H1 (cell line): ENCODE measurements around the gene KCNH4. TPM values are rescaled to one million over a fixed set of nuclear protein-coding genes. Genes with fewer than 3 reads are reported as not detected.

Experiments used
- CTCF ChIA-PET: fragments of 300-600 bp; sonication (Branson Sonifier 250); formaldehyde crosslinking; loops from one replicate; lab custom pipeline; 2021; ENCODE audit not compliant: partially characterized antibody; lab: Charles Lee
- POLR2A ChIA-PET: fragments of 300-600 bp; sonication (Branson Sonifier 250); formaldehyde crosslinking; loops from one replicate; lab custom pipeline; 2021; ENCODE audit warnings: inconsistent platforms; ENCODE audit not compliant: partially characterized antibody; lab: Charles Lee
- DNase-seq, 2 experiments: peaks; one replicate each; pipeline versions ENCODE4 v3.0.0 to v3.0.0-alpha.2; 2010 to 2022; ENCODE audit warnings: low spot score in 2 of 2, low read depth in 1 of 2, mixed read lengths in 1 of 2
- FAIRE-seq: peaks from 2 replicates; lab custom pipeline; 2011; peaks lifted over from hg19 to GRCh38; lab: Jason Lieb, UNC
- H2AFZ ChIP-seq: 2 replicates; pipeline ENCODE4 v1.8.1; 2012; ENCODE audit warnings: low read length, inconsistent platforms
- H2AK5ac ChIP-seq: 2 replicates; pipeline ENCODE4 v1.6.1; 2013; ENCODE audit warnings: low read depth, low read length
- H2BK120ac ChIP-seq: replicated peaks from 2 replicates; pipeline ENCODE3; 2013; ENCODE audit warnings: low read depth, low read length, inconsistent platforms
- H2BK12ac ChIP-seq: 2 replicates; pipeline ENCODE4 v1.6.1; 2013; ENCODE audit warnings: low read depth, low read length
- H2BK15ac ChIP-seq: 2 replicates; pipeline ENCODE4 v1.6.1; 2013; ENCODE audit warnings: low read length
- H2BK20ac ChIP-seq: 2 replicates; pipeline ENCODE4 v1.6.1; 2013; ENCODE audit warnings: low read length
- H2BK5ac ChIP-seq: 2 replicates; pipeline ENCODE4 v1.6.1; 2013; ENCODE audit warnings: low read depth, low read length
- H3K14ac ChIP-seq: 2 replicates; pipeline ENCODE4 v1.6.1; 2013; ENCODE audit warnings: inconsistent platforms; ENCODE audit not compliant: insufficient read length
- H3K18ac ChIP-seq: 2 replicates; pipeline ENCODE4 v1.6.1; 2013; ENCODE audit warnings: low read length; ENCODE audit errors: extremely low read depth
- H3K23ac ChIP-seq: 2 replicates; pipeline ENCODE4 v1.6.1; 2013; ENCODE audit warnings: inconsistent platforms; ENCODE audit not compliant: insufficient read length
- H3K23me2 ChIP-seq: 2 replicates; pipeline ENCODE4 v1.6.1; 2013; ENCODE audit warnings: low read depth, low read length
- H3K27ac ChIP-seq: 2 replicates; pipeline ENCODE4 v1.6.1; 2011; ENCODE audit warnings: low read depth, low read length, inconsistent platforms
- H3K27me3 ChIP-seq, 4 experiments: replicated peaks in 1 of 4; 1 replicate in 1 of 4; 2 replicates in 3 of 4; pipeline versions ENCODE4 v1.6.1 to v1.8.1; 2011 to 2013; ENCODE audit warnings: low read length in 3 of 4, mild to moderate bottlenecking in 3 of 4, inconsistent platforms in 2 of 4, mixed read lengths in 2 of 4, moderate library complexity in 1 of 4; ENCODE audit not compliant: control insufficient read depth in 3 of 4, insufficient read depth in 3 of 4; ENCODE audit errors: extremely low read depth in 1 of 4
- H3K36me3 ChIP-seq, 4 experiments: 2 replicates each; pipeline versions ENCODE4 v1.6.1 to v1.8.1; 2011 to 2013; ENCODE audit warnings: mild to moderate bottlenecking in 4 of 4, low read length in 3 of 4, moderate library complexity in 2 of 4, control low read depth in 1 of 4, inconsistent platforms in 1 of 4; ENCODE audit not compliant: insufficient read depth in 4 of 4, control insufficient read depth in 2 of 4
- H3K4ac ChIP-seq: replicated peaks from 2 replicates; pipeline ENCODE3; 2013; ENCODE audit warnings: low read length, low read depth, mixed read lengths, inconsistent platforms; ENCODE audit not compliant: insufficient read length
- H3K4me1 ChIP-seq, 4 experiments: replicated peaks in 1 of 4; 1 replicate in 1 of 4; 2 replicates in 3 of 4; pipeline versions ENCODE4 v1.6.1 to v1.8.1; 2011 to 2013; ENCODE audit warnings: low read length in 3 of 4, inconsistent platforms in 2 of 4, mixed read lengths in 1 of 4; ENCODE audit not compliant: insufficient read depth in 4 of 4, control insufficient read depth in 3 of 4
- H3K4me2 ChIP-seq, 2 experiments: 2 replicates each; pipeline versions ENCODE4 v1.6.1 to v1.8.1; 2011 to 2013; ENCODE audit warnings: low read depth in 2 of 2, low read length in 2 of 2, control low read depth in 1 of 2, inconsistent platforms in 1 of 2, mild to moderate bottlenecking in 1 of 2; ENCODE audit not compliant: insufficient read depth in 1 of 2
- H3K4me3 ChIP-seq, 4 experiments: fragments of 200-600, 300-600 bp in 1 of 4; sonication (generic), shearing (Covaris generic), sonication (Bioruptor Twin) in 1 of 4; 2 replicates each; pipeline versions ENCODE4 v1.5.1 to v1.8.1; 2011 to 2016; ENCODE audit warnings: low read length in 4 of 4, low read depth in 3 of 4, control low read depth in 2 of 4, inconsistent platforms in 2 of 4, mild to moderate bottlenecking in 2 of 4, mixed read lengths in 1 of 4, moderate library complexity in 1 of 4; ENCODE audit not compliant: insufficient read depth in 2 of 4; ENCODE audit errors: extremely low read depth in 1 of 4
- H3K56ac ChIP-seq: replicated peaks from 2 replicates; pipeline ENCODE3; 2013; ENCODE audit warnings: low read depth, mild to moderate bottlenecking, mixed read lengths, low read length, inconsistent platforms; ENCODE audit not compliant: insufficient read length
- H3K79me1 ChIP-seq: 2 replicates; pipeline ENCODE4 v1.6.1; 2013; ENCODE audit warnings: low read depth, low read length, control low read depth
- H3K79me2 ChIP-seq, 2 experiments: 2 replicates each; pipeline versions ENCODE4 v1.6.1 to v1.8.1; 2012 to 2013; ENCODE audit warnings: low read length in 2 of 2, mild to moderate bottlenecking in 2 of 2, inconsistent platforms in 1 of 2; ENCODE audit not compliant: insufficient read depth in 2 of 2, control insufficient read depth in 1 of 2
- H3K9ac ChIP-seq, 4 experiments: replicated peaks in 1 of 4; 1 replicate in 1 of 4; 2 replicates in 3 of 4; pipeline versions ENCODE4 v1.6.1 to v1.8.1; 2011 to 2013; ENCODE audit warnings: low read depth in 3 of 4, low read length in 3 of 4, control low read depth in 2 of 4, mild to moderate bottlenecking in 2 of 4, moderate library complexity in 2 of 4, inconsistent platforms in 1 of 4; ENCODE audit errors: extremely low read depth in 1 of 4
- H3K9me3 ChIP-seq, 2 experiments: 2 replicates each; pipeline versions ENCODE4 v1.6.1 to v1.8.1; 2012 to 2013; ENCODE audit warnings: mild to moderate bottlenecking in 2 of 2, moderate library complexity in 2 of 2, control low read depth in 1 of 2, inconsistent platforms in 1 of 2, low read depth in 1 of 2, low read length in 1 of 2, mixed read lengths in 1 of 2; ENCODE audit not compliant: insufficient read depth in 2 of 2
- H4K20me1 ChIP-seq, 2 experiments: replicated peaks in 1 of 2; 2 replicates each; pipeline versions ENCODE3 to v1.8.1; 2011 to 2013; ENCODE audit warnings: inconsistent platforms in 2 of 2, low read length in 2 of 2, mild to moderate bottlenecking in 1 of 2; ENCODE audit not compliant: insufficient read depth in 2 of 2, control insufficient read depth in 1 of 2
- H4K5ac ChIP-seq: 2 replicates; pipeline ENCODE4 v1.6.1; 2013; ENCODE audit warnings: low read length, low read depth, mixed read lengths, inconsistent platforms; ENCODE audit not compliant: insufficient read length
- H4K8ac ChIP-seq: 2 replicates; pipeline ENCODE4 v1.8.0; 2013; ENCODE audit warnings: mild to moderate bottlenecking, moderate library complexity, low read length, inconsistent platforms; ENCODE audit not compliant: insufficient read depth; ENCODE audit errors: extremely low read depth
- H4K91ac ChIP-seq: replicated peaks from 2 replicates; pipeline ENCODE3; 2013; ENCODE audit warnings: low read length, mixed read lengths, inconsistent platforms; ENCODE audit not compliant: insufficient read length
- CEBPB ChIP-seq: IDR thresholded peaks from 2 replicates; pipeline ENCODE4 v1.6.1; 2012; ENCODE audit warnings: low read depth, low read length
- EP300 ChIP-seq, 2 experiments: IDR thresholded peaks; 1 replicate in 1 of 2; 2 replicates in 1 of 2; pipeline ENCODE4 v1.6.1; 2011 to 2012; ENCODE audit warnings: low read depth in 2 of 2, low read length in 2 of 2, mild to moderate bottlenecking in 2 of 2, borderline replicate concordance in 1 of 2, inconsistent platforms in 1 of 2, moderate library complexity in 1 of 2
- SIRT6 ChIP-seq: IDR thresholded peaks from one replicate; pipeline ENCODE4 v1.7.1; 2012; ENCODE audit warnings: low read length, inconsistent platforms
- SRF ChIP-seq: IDR thresholded peaks from 2 replicates; pipeline ENCODE4 v1.6.1; 2011; ENCODE audit warnings: mild to moderate bottlenecking, low read depth, low read length, moderate library complexity
- SUZ12 ChIP-seq: fragments of 200-600 bp; sonication (generic); IDR thresholded peaks from 2 replicates; pipeline ENCODE4 v1.6.1; 2012; ENCODE audit warnings: mild to moderate bottlenecking, inconsistent platforms, low read length, moderate library complexity, mixed read lengths
- TAF7 ChIP-seq: optimal IDR thresholded peaks from 2 replicates; pipeline ENCODE3; 2011; ENCODE audit warnings: low read depth, mild to moderate bottlenecking, inconsistent platforms, low read length, moderate library complexity, borderline replicate concordance
- YY1 ChIP-seq: IDR thresholded peaks from 2 replicates; pipeline ENCODE4 v1.6.1; 2011; ENCODE audit warnings: low read depth, mild to moderate bottlenecking, low read length
- ZNF274 ChIP-seq: IDR thresholded peaks from 2 replicates; pipeline ENCODE4 v1.7.0; 2012; ENCODE audit warnings: low read length, borderline replicate concordance; ENCODE audit errors: extremely low read depth
- WGBS, 2 experiments: shearing (Covaris generic) in 1 of 2; methylation state at CpG; one replicate each; pipeline versions ENCODE4 v1.1.6 to v1.1.7; 2013 to 2015; ENCODE audit warnings: low lambda C conversion rate in 2 of 2, mixed read lengths in 2 of 2, inconsistent platforms in 1 of 2, low coverage in 1 of 2, missing lambda C conversion rate in 1 of 2; ENCODE audit not compliant: insufficient replicate concordance in 2 of 2, insufficient coverage in 1 of 2, insufficient read length in 1 of 2; ENCODE audit errors: extremely low coverage in 1 of 2, missing lambda C conversion rate in 1 of 2; 5-methylcytosine and 5-hydroxymethylcytosine counted together
- polyA plus RNA-seq, 7 experiments: library from polyadenylated mRNA; depleted of rRNA in 3 of 7; stranded (reverse) in 5 of 7; unstranded in 2 of 7; fragments of >200 nt in 5 of 7; fragments of 200-250 nt in 2 of 7; gene quantifications; 1 replicate in 5 of 7; 2 replicates in 1 of 7; 4 replicates in 1 of 7; pipeline versions ENCODE4 v1.2.1 to v1.2.3, GENCODE V29; 2011 to 2013; ENCODE audit warnings: missing spikeins in 2 of 7, mixed read lengths in 2 of 7
- total RNA-seq: library from RNA; stranded (reverse); fragmentation: NEBNext Ultra II Directional; extraction: Animal tissue kit (Norgen Biotek cat#: 25700); gene quantifications from 2 replicates; pipeline ENCODE4 v1.2.1, GENCODE V29; 2021

KCNH4 gene
- total and polyA plus RNA-seq, 2 of the 8 experiments (the other 6 are each of a cell fraction or from before 2014, with no cell fraction given), result 0.44 to 0.47 TPM

- no peak overlapping the region for H3K23ac ChIP-seq
- H3K79me1 ChIP-seq, result no peaks in the 10 kb centered on the region
- H3K56ac ChIP-seq, result no peak overlapping the region
- no peak overlapping the region for H3K27ac ChIP-seq
- no peak for TF ChIP-seq SRF
- no peak for TF ChIP-seq TAF7
- no peak for TF ChIP-seq SUZ12
- no peak for TF ChIP-seq YY1
- no peak for TF ChIP-seq SIRT6
- no peak for TF ChIP-seq EP300 (IDR thresholded peaks at IDR 0.05; ENCODE audit: borderline replicate concordance in 1 of 2, low read depth in 2 of 2, low read length in 2 of 2)
- no peak for TF ChIP-seq CEBPB
- TF ChIP-seq ZNF274, result no peak
- TF ChIP-seq, all 59 proteins: peak for 0
- ChIA-PET CTCF (interaction anchor here (0.6 to 5.1 kb wide), 10 partner anchors 9 to 339 kb away, joined by 3 to 28 read pairs (median 3); partner anchors contain the start of gene GHDC), POLR2A (interaction anchor here (0.9 to 1.3 kb wide), 3 partner anchors 65 to 342 kb away, joined by 3 to 5 read pairs (median 3); partner anchors contain the start of gene KAT2A)
- H3K36me3 ChIP-seq, result no peaks in the 10 kb centered on the region
- H3K4me1 ChIP-seq, result peaks cover 0 to 14% (median 11%) of the 10 kb centered on the region in 4 experiments; a peak in 5 of 7 replicates
- no peak overlapping the region for H2AK5ac ChIP-seq
- FAIRE-seq (no peak), DNase-seq (no peak)
- no peak overlapping the region for H3K9ac ChIP-seq
- H3K18ac ChIP-seq, result no peak overlapping the region
- no peaks in the 10 kb centered on the region for H3K79me2 ChIP-seq
- H2AFZ ChIP-seq, result no peak overlapping the region
- no peak overlapping the region for H3K4ac ChIP-seq
- no peaks in the 10 kb centered on the region for H4K20me1 ChIP-seq
- H4K5ac ChIP-seq, result no peak overlapping the region
- H3K27me3 ChIP-seq, result peaks cover 7 to 50% (median 39%) of the 10 kb centered on the region in 4 experiments
- H3K23me2 ChIP-seq, result peaks cover 9% of the 10 kb centered on the region; the same call in 1 of the 2 replicates
- no peak overlapping the region for H2BK20ac ChIP-seq
- H3K14ac ChIP-seq, result no peak overlapping the region
- H3K4me2 ChIP-seq, result no peak overlapping the region
- 84% methylated on average over 3 of the region's 7 CpGs; no CpG with 5 or more reads in 1 of the 2 experiments for WGBS, 2 experiments
- H2BK5ac ChIP-seq, result no peak overlapping the region
- no peak overlapping the region for H2BK120ac ChIP-seq
- no peak overlapping the region for H3K4me3 ChIP-seq
- no peak overlapping the region for H4K8ac ChIP-seq
- no peak overlapping the region for H4K91ac ChIP-seq
- no peaks in the 10 kb centered on the region for H3K9me3 ChIP-seq
- no peak overlapping the region for H2BK12ac ChIP-seq
- no peak overlapping the region for H2BK15ac ChIP-seq
Observed at GRCh38 chr17:42185621-42185930, 4.6 kb upstream of the KCNH4 start.
